Measurements from ENCODE around the gene PGM5.
"Not testable (repeated sequence)": the region's sequence is repeated elsewhere in the genome, so short reads cannot be mapped to it uniquely, and the experiment has no call there.

Gene PGM5

GRCh38 chr9:68356380-68357118 is at the start of gene PGM5:
PGM5 (plus strand) TSS chr9:68356611; CDS start chr9:68357128, 517 bp downstream.
- not testable (repeated sequence) for DNase-seq

DNA sequence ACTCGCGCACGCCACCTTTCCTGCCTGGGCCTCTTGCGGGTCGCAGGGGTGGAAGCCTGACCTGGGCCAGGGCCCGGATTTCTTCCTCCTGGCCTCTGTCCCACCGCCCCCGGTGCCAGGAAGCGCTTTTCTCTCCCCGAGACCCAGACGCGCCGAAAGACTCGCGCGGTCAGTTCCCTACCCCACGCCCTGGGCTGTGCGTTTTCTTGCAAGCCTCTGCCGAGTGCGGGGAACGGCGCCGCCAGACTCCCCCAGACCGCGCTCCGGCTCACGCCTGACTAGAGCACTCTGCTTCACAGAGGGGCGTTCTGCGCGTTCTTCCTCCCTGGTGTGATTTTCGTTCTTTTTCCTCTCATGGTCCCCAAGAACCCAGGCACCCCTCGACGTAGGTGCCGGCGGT is 49.3 kb upstream of the PGM5 start:
- DNase-seq = not testable (repeated sequence)

DNA sequence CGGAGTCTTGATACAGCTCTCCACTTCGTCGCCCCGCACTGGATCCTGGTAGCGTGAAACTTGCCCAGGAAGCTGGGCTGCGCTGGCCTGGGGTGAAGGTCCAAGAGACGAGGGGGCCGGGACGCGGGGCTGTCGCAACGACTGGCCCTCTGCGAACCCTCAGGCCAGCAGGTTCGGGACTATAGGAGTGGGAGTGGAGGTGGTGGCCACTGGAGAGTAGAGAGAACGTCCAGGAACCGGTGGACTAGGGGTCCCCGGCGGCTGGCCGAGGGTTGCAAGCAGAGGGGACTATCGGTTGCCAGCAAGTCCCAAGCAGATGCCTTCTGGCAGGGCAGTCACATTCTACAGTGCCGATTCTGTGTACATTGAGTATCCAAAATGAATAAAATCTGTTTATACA is 48.8 kb upstream of the PGM5 start:
- not testable (repeated sequence) for DNase-seq

DNA sequence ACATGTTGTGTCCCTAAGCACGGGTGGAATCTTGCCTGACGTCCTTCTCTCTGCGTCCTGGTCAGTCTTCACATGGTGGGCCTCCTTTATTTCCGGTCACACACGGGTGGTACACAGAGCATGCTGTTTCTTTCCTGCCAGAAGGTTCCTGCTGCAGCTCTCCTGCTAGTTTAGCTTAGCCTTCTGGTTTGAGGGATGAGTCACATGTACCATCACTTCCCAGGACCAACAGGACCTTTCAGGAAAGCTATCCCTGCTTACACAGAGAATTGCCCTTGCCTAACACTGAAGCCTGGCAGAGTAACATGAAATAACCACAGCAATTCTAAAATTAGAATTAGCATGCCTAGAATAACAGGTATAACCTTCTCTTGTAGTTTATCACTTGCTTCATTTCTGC is 45.2 kb upstream of the PGM5 start:
- not testable (repeated sequence) for DNase-seq

DNA sequence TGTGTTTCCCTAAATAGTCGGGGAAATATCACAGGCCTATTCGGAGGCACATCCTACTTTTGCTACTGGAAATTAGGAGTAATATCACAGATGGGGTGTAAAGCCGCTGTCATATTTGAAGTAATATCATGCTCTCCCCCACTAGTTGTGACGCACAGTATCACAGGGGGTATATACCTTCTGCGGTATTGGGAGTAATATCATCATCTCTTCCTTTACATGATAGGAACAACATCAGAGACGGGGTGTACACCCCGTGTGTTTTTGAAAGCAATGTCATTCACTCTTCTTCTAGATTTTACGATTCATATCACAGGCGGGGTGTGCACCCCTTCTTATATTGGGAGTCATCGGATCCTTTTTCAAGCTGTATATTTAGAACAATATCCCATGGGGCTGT is 38.2 kb upstream of the PGM5 start:
- not testable (repeated sequence) for DNase-seq

- not testable (repeated sequence) for DNase-seq
Measured at GRCh38 chr9:68323749-68324148, 32.7 kb upstream of the PGM5 start.

GRCh38 chr9:68324518-68324917 is 31.9 kb upstream of the PGM5 start:
- not testable (repeated sequence) for DNase-seq

GRCh38 chr9:68329106-68329505 is 27.3 kb upstream of the PGM5 start:
- DNase-seq = not testable (repeated sequence)

- not testable (repeated sequence) for DNase-seq
Measured at GRCh38 chr9:68330531-68331173, 25.8 kb upstream of the PGM5 start.

- DNase-seq = not testable (repeated sequence)
Measured at GRCh38 chr9:68332122-68332521, 24.3 kb upstream of the PGM5 start.

DNA sequence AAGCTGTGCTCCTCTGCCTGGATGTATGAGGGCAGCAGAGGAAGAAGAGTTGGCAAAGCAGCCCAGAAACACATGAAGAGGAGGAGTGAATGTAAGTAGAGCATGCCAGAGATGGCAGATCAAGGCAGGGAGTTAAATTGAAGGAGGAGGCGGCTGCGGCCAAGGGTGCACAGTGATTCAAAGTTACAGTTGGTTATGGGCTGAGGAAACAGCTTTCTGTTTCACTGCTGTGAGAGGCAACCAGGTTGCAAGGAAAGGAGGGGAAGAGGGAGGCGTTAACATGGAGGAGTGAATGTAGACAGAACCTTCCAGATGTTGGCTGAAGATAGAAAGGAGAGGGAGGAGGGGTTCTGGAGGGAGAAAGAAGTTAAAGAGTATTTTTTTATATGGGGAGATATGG is 20.5 kb upstream of the PGM5 start:
- not testable (repeated sequence) for DNase-seq

- DNase-seq = not testable (repeated sequence)
Measured at GRCh38 chr9:68336639-68337339, 19.6 kb upstream of the PGM5 start.

DNA sequence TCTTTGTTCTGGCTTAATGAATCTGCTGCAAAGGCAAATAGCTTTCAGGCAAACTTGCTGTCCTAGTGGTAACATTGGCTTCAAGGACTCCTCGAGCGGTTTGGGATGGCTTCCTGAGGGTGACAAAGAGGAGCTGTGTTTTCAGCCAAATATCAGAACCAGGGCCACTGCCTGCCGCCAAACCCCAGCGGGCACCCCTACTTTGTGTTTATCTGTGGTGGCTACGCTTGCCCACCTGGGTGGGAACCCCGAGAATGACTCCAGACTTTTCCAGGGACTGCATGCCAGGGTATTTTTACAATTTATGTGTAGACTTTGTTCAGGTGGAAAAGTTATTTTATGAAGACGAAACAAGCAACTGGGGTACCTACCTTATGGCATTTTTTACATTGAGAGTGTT is 18.4 kb upstream of the PGM5 start:
- DNase-seq = not testable (repeated sequence)

DNA sequence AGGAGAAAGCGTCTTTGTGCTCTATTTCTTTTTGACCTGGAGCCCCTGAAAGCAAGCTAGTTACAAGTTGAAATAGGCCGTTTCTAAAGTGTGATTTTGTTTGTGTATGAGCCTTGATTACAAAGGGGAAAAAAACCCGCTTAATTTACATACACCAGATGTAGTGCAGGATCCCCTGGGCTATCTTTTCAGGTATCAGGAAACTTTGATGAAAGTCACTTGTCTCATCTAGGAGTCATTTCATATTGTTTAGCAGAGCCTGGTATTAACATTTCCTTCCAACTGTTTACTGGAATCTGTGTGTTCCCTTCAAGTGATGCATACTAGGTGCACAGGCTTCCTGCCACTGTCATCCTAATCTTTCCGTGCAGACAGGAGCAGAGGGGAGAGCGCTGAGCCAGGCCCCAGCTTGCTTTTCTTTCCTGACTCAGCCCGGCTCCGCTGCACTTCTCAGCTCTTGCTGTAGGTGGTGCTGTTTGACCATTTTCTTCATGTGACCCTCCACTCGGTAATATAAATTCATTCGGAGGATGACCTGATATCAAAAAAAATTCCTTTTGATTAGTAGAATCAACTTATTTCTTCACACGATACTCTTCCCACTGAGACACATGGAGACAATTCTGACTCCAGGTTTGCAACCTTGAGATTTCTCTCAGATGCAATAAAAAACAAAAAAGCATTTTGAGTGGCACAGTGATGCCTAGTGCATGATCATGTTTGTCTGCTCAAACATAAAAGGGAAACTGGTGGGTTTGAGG is 14.0 kb upstream of the PGM5 start:
- not testable (repeated sequence) for DNase-seq

GRCh38 chr9:68343242-68343641 is 13.2 kb upstream of the PGM5 start:
- DNase-seq = not testable (repeated sequence)

DNA sequence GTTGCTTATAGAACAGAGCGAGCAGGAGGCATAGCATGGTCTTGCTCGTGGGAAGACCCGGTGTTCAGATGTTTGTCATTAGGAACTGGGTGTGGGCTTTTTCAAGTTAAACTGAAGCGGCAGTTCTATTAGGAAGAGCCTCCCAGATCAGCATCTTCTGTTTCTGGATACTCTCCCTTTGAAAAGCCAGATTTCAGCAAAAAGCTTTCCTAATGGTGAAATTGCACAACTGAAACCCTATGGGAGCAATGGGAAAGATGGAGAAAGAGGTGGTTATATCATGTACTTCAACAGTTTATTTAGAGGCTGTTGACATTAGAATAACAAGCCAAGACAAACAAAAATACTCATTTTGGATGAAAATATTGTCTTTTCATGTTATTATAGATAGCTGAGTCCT is 12.4 kb upstream of the PGM5 start:
- DNase-seq = not testable (repeated sequence)

DNA sequence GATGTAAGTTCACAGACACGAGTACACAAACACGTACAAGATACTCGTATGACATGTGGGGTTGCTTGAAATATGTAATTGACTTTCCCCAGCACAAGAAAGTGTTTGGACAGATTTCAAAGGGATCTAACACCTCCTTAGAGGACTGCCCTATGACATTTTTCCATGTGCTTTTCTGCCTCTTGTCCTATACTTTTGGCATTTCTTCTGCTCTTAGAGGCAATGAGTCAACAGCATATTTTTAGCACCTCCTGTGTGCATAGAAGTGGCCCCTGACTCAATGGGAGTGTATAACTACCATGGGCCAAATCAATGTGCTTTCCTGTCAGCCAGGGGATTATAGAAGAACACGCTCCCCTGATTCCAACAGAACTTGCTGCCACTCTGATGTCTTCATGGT is 4.7 kb upstream of the PGM5 start:
- not testable (repeated sequence) for DNase-seq

- not testable (repeated sequence) for DNase-seq
Measured at GRCh38 chr9:68355993-68356379, 425 bp upstream of the PGM5 start.

DNA sequence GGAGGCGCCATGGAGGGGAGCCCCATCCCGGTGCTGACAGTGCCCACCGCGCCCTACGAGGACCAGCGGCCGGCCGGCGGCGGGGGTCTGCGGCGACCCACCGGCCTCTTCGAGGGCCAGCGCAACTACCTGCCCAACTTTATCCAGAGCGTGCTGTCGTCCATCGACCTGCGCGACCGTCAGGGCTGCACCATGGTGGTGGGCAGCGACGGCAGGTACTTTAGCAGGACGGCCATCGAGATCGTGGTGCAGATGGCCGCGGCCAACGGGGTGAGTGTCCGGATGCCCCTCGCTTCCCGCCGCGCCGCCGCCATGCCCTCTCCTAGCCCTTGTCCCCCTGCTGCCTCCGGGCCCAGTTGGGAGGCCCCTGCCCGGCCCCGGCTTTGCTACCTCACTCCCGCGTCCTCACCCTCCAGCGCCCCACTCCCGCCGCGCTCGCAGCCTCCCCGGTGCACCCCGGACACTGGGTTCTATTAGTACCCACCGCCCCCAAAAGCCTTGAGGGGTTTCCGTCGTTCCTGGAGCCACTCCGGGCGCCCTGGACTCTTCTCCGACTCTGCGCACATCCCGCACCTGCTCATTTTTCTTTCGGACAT is 806 bp downstream of the PGM5 start:
- DNase-seq = not testable (repeated sequence)

GRCh38 chr9:68366933-68367547 is 10.6 kb downstream of the PGM5 start:
- not testable (repeated sequence) for DNase-seq

GRCh38 chr9:68375789-68376188 is 19.4 kb downstream of the PGM5 start:
- DNase-seq = not testable (repeated sequence)

GRCh38 chr9:68377723-68378122 is 21.3 kb downstream of the PGM5 start:
- not testable (repeated sequence) for DNase-seq
